B cell (primary cell): ENCODE measurements around the gene CYTH2. TPM values are rescaled to one million over a fixed set of nuclear protein-coding genes. Genes with fewer than 3 reads are reported as not detected.

Source experiments
- ATAC-seq: fragments of 200-7000 bp; cut with Tn5 transposase; one replicate; pipeline ENCODE4 v1.10.0; 2021; ENCODE audit warnings: low read depth, mild to moderate bottlenecking, moderate number of reproducible peaks, moderate library complexity
- CTCF ChIA-PET: fragments of 350-600 bp; sonication (Branson Sonifier 250); formaldehyde crosslinking; loops from one replicate; lab custom pipeline; 2021; ENCODE audit warnings: antibody characterized with exemption, inconsistent platforms; lab: Charles Lee
- POLR2A ChIA-PET: fragments of 350-600 bp; sonication (Branson Sonifier 250); formaldehyde crosslinking; loops from one replicate; lab custom pipeline; 2021; ENCODE audit warnings: antibody characterized with exemption; lab: Charles Lee
- DNase-seq: peaks from one replicate; pipeline ENCODE4 v3.0.0; 2013
- H2AFZ ChIP-seq: 2 replicates; pipeline ENCODE4 v1.6.1; 2012; ENCODE audit warnings: mild to moderate bottlenecking, low read depth, low read length; ENCODE audit not compliant: insufficient read depth, poor library complexity, severe bottlenecking
- H3K27ac ChIP-seq, 2 donors: 1 replicate in 1 of 2; 2 replicates in 1 of 2; pipeline ENCODE4 v1.5.1; 2012 to 2013; ENCODE audit warnings: low read length in 2 of 2, mild to moderate bottlenecking in 2 of 2, moderate library complexity in 1 of 2
- H3K27me3 ChIP-seq, 4 experiments: fragments of 200-600 bp in 1 of 4; sonication (generic) in 1 of 4; replicated peaks in 1 of 4; 1 replicate in 2 of 4; 2 replicates in 2 of 4; pipeline versions ENCODE4 v1.6.1 to v1.7.0; 2013 to 2016; ENCODE audit warnings: low read length in 3 of 4, mild to moderate bottlenecking in 2 of 4, mixed read lengths in 1 of 4, moderate library complexity in 1 of 4; ENCODE audit not compliant: insufficient read depth in 4 of 4, control insufficient read depth in 3 of 4; ENCODE audit errors: control extremely low read depth in 1 of 4
- H3K36me3 ChIP-seq, 2 experiments: replicated peaks in 1 of 2; 1 replicate in 1 of 2; 2 replicates in 1 of 2; pipeline versions ENCODE4 v1.6.1 to v1.7.1; 2013; ENCODE audit warnings: low read length in 1 of 2; ENCODE audit not compliant: insufficient read depth in 2 of 2, control insufficient read depth in 1 of 2; ENCODE audit errors: control extremely low read depth in 1 of 2, extremely low read depth in 1 of 2
- H3K4me1 ChIP-seq, 2 donors: fragments of 200-600 bp in 1 of 2; sonication (generic) in 1 of 2; 1 replicate in 1 of 2; 2 replicates in 1 of 2; pipeline versions ENCODE4 v1.5.1 to v1.6.1; 2013 to 2017; ENCODE audit warnings: low read length in 2 of 2; ENCODE audit not compliant: control insufficient read depth in 2 of 2, insufficient read depth in 2 of 2
- H3K4me2 ChIP-seq: replicated peaks from 2 replicates; pipeline ENCODE3; 2012; ENCODE audit warnings: mild to moderate bottlenecking, low read depth, low read length; ENCODE audit not compliant: poor library complexity, severe bottlenecking
- H3K4me3 ChIP-seq, 5 experiments: fragments of 200-600 bp in 1 of 5; sonication (generic) in 1 of 5; 1 replicate in 3 of 5; 2 replicates in 2 of 5; pipeline versions ENCODE4 v1.5.1 to v1.7.0; 2011 to 2016; ENCODE audit warnings: low read length in 4 of 5, mild to moderate bottlenecking in 4 of 5, low read depth in 2 of 5, control low read depth in 1 of 5, moderate library complexity in 1 of 5; ENCODE audit not compliant: insufficient read depth in 1 of 5; ENCODE audit errors: control extremely low read depth in 1 of 5, extremely low read depth in 1 of 5
- H3K79me2 ChIP-seq: fragments of 200-600 bp; sonication (generic); one replicate; pipeline ENCODE4 v1.6.0; 2016; ENCODE audit warnings: low read length; ENCODE audit not compliant: control insufficient read depth, insufficient read depth
- H3K9ac ChIP-seq: fragments of 200-600 bp; sonication (generic); 2 replicates; pipeline ENCODE4 v1.6.1; 2017; ENCODE audit warnings: mild to moderate bottlenecking, low read length, moderate library complexity
- H3K9me3 ChIP-seq, 3 donors: one replicate each; pipeline versions ENCODE4 v1.6.1 to v1.7.1; 2013; ENCODE audit warnings: low read length in 2 of 3; ENCODE audit not compliant: control insufficient read depth in 2 of 3, insufficient read depth in 1 of 3; ENCODE audit errors: control extremely low read depth in 1 of 3
- H4K20me1 ChIP-seq: 2 replicates; pipeline ENCODE4 v1.6.0; 2012; ENCODE audit warnings: mild to moderate bottlenecking, low read length; ENCODE audit not compliant: insufficient read depth, control insufficient read depth, poor library complexity, severe bottlenecking
- H3K27ac Mint-ChIP-seq: one replicate; pipeline ENCODE4 v1.8.0; 2021; ENCODE audit warnings: mixed read lengths
- H3K27me3 Mint-ChIP-seq: one replicate; pipeline ENCODE4 v1.8.0; 2021; ENCODE audit warnings: mixed read lengths
- H3K4me1 Mint-ChIP-seq: one replicate; pipeline ENCODE4 v1.8.0; 2021; ENCODE audit warnings: mixed read lengths
- H3K4me3 Mint-ChIP-seq: one replicate; pipeline ENCODE4 v1.8.0; 2021; ENCODE audit warnings: mixed read lengths
- H3K9me3 Mint-ChIP-seq: one replicate; pipeline ENCODE4 v1.8.0; 2022; ENCODE audit warnings: mixed read lengths; ENCODE audit not compliant: insufficient read depth
- EZH2 ChIP-seq: IDR thresholded peaks from 2 replicates; pipeline ENCODE4 v1.6.1; 2012; ENCODE audit warnings: borderline replicate concordance, low read depth, mild to moderate bottlenecking, moderate library complexity, low read length; ENCODE audit not compliant: insufficient read depth, poor library complexity, severe bottlenecking
- WGBS: methylation state at CpG from one replicate; pipeline ENCODE4 v1.1.5; 2013; ENCODE audit warnings: missing lambda C conversion rate; ENCODE audit not compliant: insufficient coverage; 5-methylcytosine and 5-hydroxymethylcytosine counted together
- intact Hi-C: fragments of 100-400 bp; cut with micrococcal nuclease; formaldehyde crosslinking; loops from one replicate; pipeline ENCODE4 v1.10.0; 2022
- polyA plus RNA-seq: library from polyadenylated mRNA; depleted of rRNA; stranded (reverse); fragments of >200 nt; gene quantifications from 2 replicates; pipeline ENCODE4 v1.2.3, GENCODE V29; 2012
- total RNA-seq, 2 donors: library from RNA; stranded (reverse); fragments of 120-200 nt in 1 of 2; gene quantifications; 1 replicate in 1 of 2; 2 replicates in 1 of 2; pipeline versions ENCODE4 v1.2.3 to v1.2.4, GENCODE V29; 2013 to 2022
- TF ChIP-seq, protein P1 (sequence below): fragments of 200-600 bp; IDR thresholded peaks from one replicate; pipeline ENCODE4 v1.8.0; 2022; ENCODE audit warnings: antibody characterized with exemption, mild to moderate bottlenecking

Gene CYTH2
- total and polyA plus RNA-seq, 2 donors (not counting 1 experiment from before 2014, with no cell fraction given) = 40.7 to 56.0 TPM

DNA sequence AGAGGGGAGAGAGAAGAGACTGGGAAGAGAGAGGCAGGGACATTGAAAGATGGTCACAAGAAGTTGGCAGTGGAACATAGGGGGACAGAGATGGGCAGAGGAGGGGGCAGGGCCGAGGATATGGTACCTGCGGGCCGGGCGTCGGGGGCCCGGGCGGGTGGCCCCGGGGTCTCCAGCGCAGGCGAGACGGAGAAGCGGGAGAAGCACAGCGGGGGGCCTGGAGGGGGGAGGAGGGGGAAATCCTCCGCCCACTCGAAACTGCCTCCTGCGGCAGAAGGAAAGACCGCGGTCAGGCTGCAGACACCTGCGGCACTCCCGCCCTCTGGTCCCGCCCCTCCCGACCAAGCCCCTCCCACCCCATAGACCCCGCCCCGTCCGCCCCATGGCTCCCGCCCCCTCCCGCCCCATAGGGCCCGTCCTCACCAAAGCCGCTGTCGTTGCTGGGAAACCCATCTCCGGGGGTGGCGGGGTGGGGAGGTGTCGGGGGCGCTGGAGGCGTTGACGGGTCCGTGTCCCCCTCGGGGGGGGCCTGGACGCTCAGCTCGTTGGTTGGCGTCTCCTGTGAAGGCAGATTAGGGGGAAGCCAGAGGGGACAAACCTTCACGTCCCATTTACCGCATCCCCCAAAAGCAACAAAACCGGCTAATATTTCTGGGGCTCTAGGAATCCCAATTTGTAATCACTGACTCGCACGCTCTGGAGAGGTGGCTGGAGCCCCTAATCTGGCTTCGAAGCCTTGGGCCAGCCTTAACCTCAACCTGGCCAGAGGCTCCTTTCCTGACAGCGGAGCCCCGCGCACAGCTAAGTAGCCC is 22.0 kb downstream of the CYTH2 start:
- POLR2A ChIA-PET = interaction anchor here (0.6 to 1.6 kb wide), 3 partner anchors 10 to 167 kb away, joined by 3 to 8 read pairs (median 4); no protein-coding TSS in a partner anchor
- H3K4me3 ChIP-seq = peak overlapping the region in 3 of 5 experiments; percentile 12 to 49 (median 34)
- H3K4me1 ChIP-seq = peaks cover 39 to 44% of the 10 kb centered on the region in 2 donors
- WGBS = 8% methylated on average over 29 of the region's 50 CpGs
- H3K27me3 ChIP-seq = peaks cover 0 to 40% (median 21%) of the 10 kb centered on the region in 4 experiments
- H3K4me1 Mint-ChIP-seq = peaks cover 35% of the 10 kb centered on the region
- peak overlapping the region; percentile 75 for H3K4me2 ChIP-seq
- CTCF ChIA-PET = interaction anchor here (0.6 to 5.5 kb wide), 12 partner anchors 10 to 351 kb away, joined by 3 to 65 read pairs (median 5); partner anchors contain the start of genes LMTK3, SYNGR4 and TMEM143
- ATAC-seq = peak; percentile 40
- no peak overlapping the region for H3K27ac ChIP-seq
- no peaks in the 10 kb centered on the region for H3K9me3 Mint-ChIP-seq
- no peaks in the 10 kb centered on the region for H3K36me3 ChIP-seq
- H3K9ac ChIP-seq = peak overlapping the region; percentile 22
- H4K20me1 ChIP-seq = peaks cover 6% of the 10 kb centered on the region
- peak overlapping the region; percentile 34 for H2AFZ ChIP-seq
- H3K9me3 ChIP-seq = peaks cover 0 to 27% (median 0%) of the 10 kb centered on the region in 3 donors
- intact Hi-C loops = loop anchor here (1.0 to 10.0 kb wide), 4 partner anchors 22 to 170 kb away; partner anchors contain the start of genes CYTH2, GRIN2D and KDELR1
- H3K27ac Mint-ChIP-seq = peak overlapping the region; percentile 46
- DNase-seq = peak; percentile 86
- peaks cover 27% of the 10 kb centered on the region for H3K27me3 Mint-ChIP-seq
- TF ChIP-seq EZH2 = no peak
- TF ChIP-seq, protein P1, sequence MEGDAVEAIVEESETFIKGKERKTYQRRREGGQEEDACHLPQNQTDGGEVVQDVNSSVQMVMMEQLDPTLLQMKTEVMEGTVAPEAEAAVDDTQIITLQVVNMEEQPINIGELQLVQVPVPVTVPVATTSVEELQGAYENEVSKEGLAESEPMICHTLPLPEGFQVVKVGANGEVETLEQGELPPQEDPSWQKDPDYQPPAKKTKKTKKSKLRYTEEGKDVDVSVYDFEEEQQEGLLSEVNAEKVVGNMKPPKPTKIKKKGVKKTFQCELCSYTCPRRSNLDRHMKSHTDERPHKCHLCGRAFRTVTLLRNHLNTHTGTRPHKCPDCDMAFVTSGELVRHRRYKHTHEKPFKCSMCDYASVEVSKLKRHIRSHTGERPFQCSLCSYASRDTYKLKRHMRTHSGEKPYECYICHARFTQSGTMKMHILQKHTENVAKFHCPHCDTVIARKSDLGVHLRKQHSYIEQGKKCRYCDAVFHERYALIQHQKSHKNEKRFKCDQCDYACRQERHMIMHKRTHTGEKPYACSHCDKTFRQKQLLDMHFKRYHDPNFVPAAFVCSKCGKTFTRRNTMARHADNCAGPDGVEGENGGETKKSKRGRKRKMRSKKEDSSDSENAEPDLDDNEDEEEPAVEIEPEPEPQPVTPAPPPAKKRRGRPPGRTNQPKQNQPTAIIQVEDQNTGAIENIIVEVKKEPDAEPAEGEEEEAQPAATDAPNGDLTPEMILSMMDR = no peak
- H3K4me3 Mint-ChIP-seq = peak overlapping the region; percentile 74
- H3K79me2 ChIP-seq = no peaks in the 10 kb centered on the region
